K562 (cell line): ENCODE data around the gene LUZP1. TPM values are rescaled to one million over a fixed set of nuclear protein-coding genes. Genes with fewer than 3 reads are reported as not detected.

Source experiments
- ARID3A ChIP-seq: IDR thresholded peaks from 2 replicates; pipeline ENCODE4 v1.6.1; 2012; ENCODE audit warnings: low read depth, low read length, improper control_type of control experiment, borderline replicate concordance
- IRF9 ChIP-seq: fragments of 450-650 bp; IDR thresholded peaks from 2 replicates; pipeline ENCODE4 v1.6.1; 2016; ENCODE audit warnings: missing biosample characterization, missing genetic modification characterization
- MNT ChIP-seq, 2 experiments: fragments of 450-650 bp; conservative IDR thresholded peaks; 2 replicates each; pipeline ENCODE4 v1.6.1; 2017; ENCODE audit warnings: mild to moderate bottlenecking in 2 of 2, moderate library complexity in 2 of 2
- NKRF ChIP-seq: fragments of 450-650 bp; IDR thresholded peaks from 2 replicates; pipeline ENCODE4 v1.6.1; 2016; ENCODE audit warnings: borderline replicate concordance
- RBM25 ChIP-seq: fragments of 200-400 bp; formaldehyde crosslinking; IDR thresholded peaks from 2 replicates; pipeline ENCODE4 v1.6.1; 2018; ENCODE audit warnings: low read length, low read depth, moderate library complexity; ENCODE audit not compliant: severe bottlenecking
- TOE1 ChIP-seq, 2 experiments: fragments of 450-650 bp in 1 of 2; sonication (generic) in 1 of 2; formaldehyde crosslinking in 1 of 2; IDR thresholded peaks; 2 replicates each; pipeline versions ENCODE4 v1.7.1 to v1.8.0; 2016 to 2022; ENCODE audit warnings: borderline replicate concordance in 2 of 2, mild to moderate bottlenecking in 2 of 2, antibody characterized with exemption in 1 of 2, inconsistent platforms in 1 of 2, low read depth in 1 of 2, missing genetic modification reagents in 1 of 2, moderate library complexity in 1 of 2
- TSC22D4 ChIP-seq: fragments of 450-650 bp; IDR thresholded peaks from 2 replicates; pipeline ENCODE4 v1.6.1; 2016; ENCODE audit warnings: missing genetic modification characterization, missing biosample characterization, control low read depth
- UBTF ChIP-seq, 2 experiments: IDR thresholded peaks; 2 replicates each; pipeline ENCODE4 v1.6.1; 2012; ENCODE audit warnings: improper control_type of control experiment in 2 of 2, low read depth in 2 of 2, low read length in 2 of 2, borderline replicate concordance in 1 of 2
- ZBED1 ChIP-seq: IDR thresholded peaks from 2 replicates; pipeline ENCODE4 v1.6.1; 2014
- ZBTB43 ChIP-seq: sonication (generic); formaldehyde crosslinking; IDR thresholded peaks from 2 replicates; pipeline ENCODE4 v1.8.0; 2023; ENCODE audit warnings: mild to moderate bottlenecking, missing genetic modification reagents
- ZFP1 ChIP-seq: fragments of 450-650 bp; formaldehyde crosslinking; IDR thresholded peaks from 2 replicates; pipeline ENCODE4 v1.4.0; 2020; ENCODE audit warnings: mild to moderate bottlenecking, mixed read lengths
- ZNF277 ChIP-seq: fragments of 250-450 bp; sonication (Bioruptor Pico); IDR thresholded peaks from 2 replicates; pipeline ENCODE4 v1.8.0; 2022; ENCODE audit warnings: inconsistent platforms, mild to moderate bottlenecking, moderate library complexity, borderline replicate concordance
- ZNF311 ChIP-seq: fragments of 250-450 bp; sonication (Bioruptor Pico); IDR thresholded peaks from 2 replicates; pipeline ENCODE4 v1.4.0; 2020; ENCODE audit warnings: mild to moderate bottlenecking, moderate library complexity
- ZNF717 ChIP-seq: fragments of 250-450 bp; sonication (Bioruptor Pico); IDR thresholded peaks from 2 replicates; pipeline ENCODE4 v1.5.0; 2021
- polyA plus RNA-seq, 8 experiments: library from polyadenylated mRNA; depleted of rRNA in 4 of 8; stranded (reverse) in 5 of 8; unstranded in 3 of 8; fragments of >200 nt; fragmentation: Nextera tagmentation in 2 of 8; fragmentation: Illumina TruSeq in 1 of 8; extraction: Ambion mirVana in 2 of 8; extraction: Trizol in 1 of 8; gene quantifications; 2 replicates each; pipeline versions ENCODE4 v1.2.1 to v1.2.3, GENCODE V29; 2011 to 2014; ENCODE audit warnings: inconsistent platforms in 1 of 8, missing spikeins in 1 of 8
- total RNA-seq, 7 experiments: library from RNA; depleted of rRNA in 6 of 7; stranded (reverse); fragments of >200 nt in 6 of 7; fragmentation: Illumina TruSeq in 2 of 7; extraction: Trizol in 2 of 7; gene quantifications; 2 replicates each; pipeline versions ENCODE4 v1.2.1 to v1.2.3, GENCODE V29; 2011 to 2021; ENCODE audit warnings: low replicate concordance in 1 of 7

LUZP1 gene
- total and polyA plus RNA-seq, 9 of the 15 experiments (the other 6 are each of a cell fraction or from before 2014, with no cell fraction given) = 6.5 to 19.1 (median 12.4) TPM

GRCh38 chr1:23116216-23116836, 52.3 kb downstream of the LUZP1 start (continued):
- TF ChIP-seq UBTF (IDR thresholded peaks at IDR 0.05; ENCODE audit: borderline replicate concordance in 1 of 2, low read depth in 2 of 2, low read length in 2 of 2) = no peak
- peak in 1 of 2 experiments; percentile 37; a peak in 2 of 4 replicates for TF ChIP-seq MNT (conservative IDR thresholded peaks at IDR 0.05)
- peak; percentile 43; the same call in 1 of the 2 replicates for TF ChIP-seq NKRF
- TF ChIP-seq ZBED1 = no peak
- no peak for TF ChIP-seq ARID3A
- no peak for TF ChIP-seq RBM25
- no peak for TF ChIP-seq ZNF277
- no peak for TF ChIP-seq ZNF717 (CRISPR knock-in tag)
- TF ChIP-seq ZBTB43 (CRISPR knock-in tag) = no peak
- no peak for TF ChIP-seq ZFP1
- TF ChIP-seq IRF9 = 0 out of 2 replicates have a peak, but pooled peaks have one; percentile 44
- no peak for TF ChIP-seq ZNF311 (CRISPR knock-in tag)
- TF ChIP-seq TSC22D4 (tag) = no peak
- no peak for TF ChIP-seq TOE1 (IDR thresholded peaks at IDR 0.05; ENCODE audit: borderline replicate concordance)
- no peak for TF ChIP-seq TOE1 (CRISPR knock-in tag; IDR thresholded peaks at IDR 0.05; ENCODE audit: borderline replicate concordance, low read depth)
